HK-2 (cell line): Measurements from ENCODE around the gene TBRG4.

Experiments
- DNase-seq: peaks from one replicate; pipeline ENCODE4 v3.0.0-alpha.2; 2018; ENCODE audit not compliant: unreplicated experiment

Gene TBRG4

GRCh38 chr7:45143616-45144015 is 32.1 kb upstream of the TBRG4 start:
- no peak for DNase-seq

- DNase-seq: no peak
Observed at GRCh38 chr7:45140827-45141226, 29.3 kb upstream of the TBRG4 start.

GRCh38 chr7:45138433-45139267 is 27.2 kb upstream of the TBRG4 start:
- no peak for DNase-seq

GRCh38 chr7:45136106-45137060 is 24.9 kb upstream of the TBRG4 start:
- peak; percentile 47 for DNase-seq

GRCh38 chr7:45133877-45134276 is 22.4 kb upstream of the TBRG4 start:
- no peak for DNase-seq

- DNase-seq: no peak
Observed at GRCh38 chr7:45133352-45133751, 21.9 kb upstream of the TBRG4 start.

GRCh38 chr7:45132708-45133320 is 21.3 kb upstream of the TBRG4 start:
- no peak for DNase-seq

GRCh38 chr7:45131891-45132290 is 20.4 kb upstream of the TBRG4 start:
- no peak for DNase-seq

- no peak for DNase-seq
Observed at GRCh38 chr7:45130910-45131309, 19.4 kb upstream of the TBRG4 start.

GRCh38 chr7:45129906-45130305 is 18.4 kb upstream of the TBRG4 start:
- DNase-seq: no peak

GRCh38 chr7:45129181-45129800 is 17.8 kb upstream of the TBRG4 start:
- DNase-seq: no peak

GRCh38 chr7:45126920-45127319 is 15.4 kb upstream of the TBRG4 start:
- no peak for DNase-seq

- no peak for DNase-seq
Observed at GRCh38 chr7:45126201-45126600, 14.7 kb upstream of the TBRG4 start.

GRCh38 chr7:45125193-45125904 is 13.9 kb upstream of the TBRG4 start:
- DNase-seq: no peak

GRCh38 chr7:45123913-45124710 is 12.6 kb upstream of the TBRG4 start:
- DNase-seq: no peak

- DNase-seq: no peak
Observed at GRCh38 chr7:45122975-45123860, 11.7 kb upstream of the TBRG4 start.

GRCh38 chr7:45119550-45119949 is 8.1 kb upstream of the TBRG4 start:
- no peak for DNase-seq

GRCh38 chr7:45118889-45119331 is 7.4 kb upstream of the TBRG4 start:
- no peak for DNase-seq

- no peak for DNase-seq
Observed at GRCh38 chr7:45118292-45118691, 6.8 kb upstream of the TBRG4 start.
